Panc1 (cell line): ENCODE data around the gene SLC37A1. TPM values are rescaled to one million over a fixed set of nuclear protein-coding genes. Genes with fewer than 3 reads are reported as not detected.

Source experiments
- ATAC-seq: fragments of 200-7000 bp; cut with Tn5 transposase; 2 replicates; pipeline ENCODE4 v1.9.1; 2020; ENCODE audit warnings: mild to moderate bottlenecking, moderate library complexity
- BruUV-seq: library from RNA; stranded (reverse); fragments of 400-500 nt; replicated peaks from 2 replicates; lab custom pipeline; 2021; lab: Mats Ljungman, UMichigan
- CTCF ChIA-PET: fragments of 300-600 bp; sonication (Branson Sonifier 250); formaldehyde crosslinking; loops from one replicate; lab custom pipeline; 2022; ENCODE audit warnings: antibody characterized with exemption; lab: Charles Lee
- POLR2A ChIA-PET: fragments of 300-600 bp; sonication (Branson Sonifier 250); formaldehyde crosslinking; loops from one replicate; lab custom pipeline; 2022; ENCODE audit warnings: antibody characterized with exemption; lab: Charles Lee
- DNase-seq: peaks from one replicate; pipeline ENCODE4 v3.0.0-alpha.2; 2010; ENCODE audit warnings: low read depth, low spot score
- H3K27ac ChIP-seq: 2 replicates; pipeline ENCODE4 v1.5.1; 2011; ENCODE audit warnings: mild to moderate bottlenecking, low read length, inconsistent platforms
- H3K27me3 ChIP-seq: fragments of 200-500 bp; sonication (Bioruptor generic); 2 replicates; pipeline ENCODE4 v1.6.0; 2014; ENCODE audit warnings: low read length, inconsistent platforms; ENCODE audit not compliant: control insufficient read depth, insufficient read depth
- H3K36me3 ChIP-seq: fragments of 200-500 bp; sonication (Bioruptor generic); 2 replicates; pipeline ENCODE4 v1.5.1; 2014; ENCODE audit warnings: inconsistent platforms, mild to moderate bottlenecking, low read length, moderate library complexity; ENCODE audit not compliant: control insufficient read depth, insufficient read depth
- H3K4me1 ChIP-seq: 2 replicates; pipeline ENCODE4 v1.5.1; 2011; ENCODE audit warnings: inconsistent platforms, mild to moderate bottlenecking, low read length, moderate library complexity; ENCODE audit not compliant: control insufficient read depth, insufficient read depth
- H3K4me3 ChIP-seq, 2 experiments: 2 replicates each; pipeline ENCODE4 v1.5.1; 2011 to 2012; ENCODE audit warnings: low read depth in 2 of 2, low read length in 2 of 2, mild to moderate bottlenecking in 2 of 2, inconsistent platforms in 1 of 2, moderate library complexity in 1 of 2
- H3K9me3 ChIP-seq: fragments of 200-500 bp; sonication (Bioruptor generic); 2 replicates; pipeline ENCODE4 v1.5.1; 2014; ENCODE audit warnings: low read depth, mild to moderate bottlenecking, inconsistent platforms, low read length, moderate library complexity; ENCODE audit not compliant: control insufficient read depth, insufficient read depth
- POLR2AphosphoS5 ChIP-seq: IDR thresholded peaks from 2 replicates; pipeline ENCODE4 v1.6.1; 2012; ENCODE audit warnings: mild to moderate bottlenecking, low read depth, low read length, moderate library complexity
- REST ChIP-seq, 2 experiments: IDR thresholded peaks; 2 replicates each; pipeline ENCODE4 v1.6.1; 2011 to 2012; ENCODE audit warnings: low read depth in 2 of 2, control low read depth in 1 of 2, low read length in 1 of 2, mild to moderate bottlenecking in 1 of 2, moderate library complexity in 1 of 2; ENCODE audit not compliant: insufficient read depth in 1 of 2
- SIN3A ChIP-seq: IDR thresholded peaks from 2 replicates; pipeline ENCODE4 v1.6.1; 2012; ENCODE audit warnings: low read depth, mild to moderate bottlenecking, low read length, moderate library complexity, borderline replicate concordance; ENCODE audit not compliant: insufficient read depth
- TCF7L2 ChIP-seq: IDR thresholded peaks from 2 replicates; pipeline ENCODE4 v1.6.1; 2011; ENCODE audit warnings: mild to moderate bottlenecking, low read depth, low read length, inconsistent platforms
- in situ Hi-C: cut with HindIII; loops from 2 replicates; pipeline ENCODE4 v1.10.0; 2016; ENCODE audit warnings: low sequenced_read_pairs, low pct_unique_long_range_greater_than_20kb
- intact Hi-C: fragments of 100-400 bp; cut with micrococcal nuclease; formaldehyde crosslinking; loops from one replicate; pipeline ENCODE4 v1.10.0; 2022; ENCODE audit not compliant: unreplicated experiment
- total RNA-seq: library from RNA; stranded (reverse); gene quantifications from one replicate; pipeline ENCODE4 v1.2.1, GENCODE V29; 2021; ENCODE audit not compliant: unreplicated experiment
- TF ChIP-seq, protein P1 (sequence below): fragments of 450-650 bp; IDR thresholded peaks from 2 replicates; pipeline ENCODE4 v1.5.1; 2017; ENCODE audit warnings: mild to moderate bottlenecking

The SLC37A1 gene
- total RNA-seq, 1 experiment from 2014 or later, result 7.7 TPM

DNA sequence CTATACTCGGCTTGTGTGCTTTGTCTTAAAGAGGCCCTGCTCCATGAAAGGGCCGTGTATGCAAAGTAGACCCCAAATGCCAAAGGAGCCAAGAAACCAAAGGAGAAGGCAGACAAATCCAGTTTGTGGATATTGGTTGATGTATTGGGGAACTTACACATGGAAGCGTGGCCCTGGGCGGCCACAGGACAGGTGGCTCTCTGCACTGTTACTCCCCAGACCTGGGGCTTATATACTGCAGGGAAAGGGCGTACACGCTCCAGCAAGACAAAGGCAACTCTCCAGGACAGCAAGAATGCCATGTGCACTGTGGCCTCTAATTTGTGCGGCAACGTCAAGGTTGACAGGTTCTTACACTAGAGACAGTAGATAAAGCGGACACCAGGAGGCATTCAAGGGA is 42.4 kb upstream of the SLC37A1 start:
- Histone ChIP-seq H3K27me3 (no peaks in the 10 kb centered on the region), H3K36me3 (no peaks in the 10 kb centered on the region), H3K27ac (no peak overlapping the region), H3K9me3 (no peaks in the 10 kb centered on the region), H3K4me3 (no peak overlapping the region), H3K4me1 (no peaks in the 10 kb centered on the region)
- intact Hi-C loops, result no loop called here
- in situ Hi-C loops, result no loop called here
- ChIA-PET CTCF (no interaction called here), POLR2A (no interaction called here)
- TF ChIP-seq POLR2AphosphoS5, result no peak
- no peak for TF ChIP-seq SIN3A
- no peak for TF ChIP-seq TCF7L2
- TF ChIP-seq REST (IDR thresholded peaks at IDR 0.05; ENCODE audit: insufficient read depth in 1 of 2, low read depth in 2 of 2, low read length in 1 of 2), result no peak
- TF ChIP-seq, protein P1, sequence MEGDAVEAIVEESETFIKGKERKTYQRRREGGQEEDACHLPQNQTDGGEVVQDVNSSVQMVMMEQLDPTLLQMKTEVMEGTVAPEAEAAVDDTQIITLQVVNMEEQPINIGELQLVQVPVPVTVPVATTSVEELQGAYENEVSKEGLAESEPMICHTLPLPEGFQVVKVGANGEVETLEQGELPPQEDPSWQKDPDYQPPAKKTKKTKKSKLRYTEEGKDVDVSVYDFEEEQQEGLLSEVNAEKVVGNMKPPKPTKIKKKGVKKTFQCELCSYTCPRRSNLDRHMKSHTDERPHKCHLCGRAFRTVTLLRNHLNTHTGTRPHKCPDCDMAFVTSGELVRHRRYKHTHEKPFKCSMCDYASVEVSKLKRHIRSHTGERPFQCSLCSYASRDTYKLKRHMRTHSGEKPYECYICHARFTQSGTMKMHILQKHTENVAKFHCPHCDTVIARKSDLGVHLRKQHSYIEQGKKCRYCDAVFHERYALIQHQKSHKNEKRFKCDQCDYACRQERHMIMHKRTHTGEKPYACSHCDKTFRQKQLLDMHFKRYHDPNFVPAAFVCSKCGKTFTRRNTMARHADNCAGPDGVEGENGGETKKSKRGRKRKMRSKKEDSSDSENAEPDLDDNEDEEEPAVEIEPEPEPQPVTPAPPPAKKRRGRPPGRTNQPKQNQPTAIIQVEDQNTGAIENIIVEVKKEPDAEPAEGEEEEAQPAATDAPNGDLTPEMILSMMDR, result no peak
- ATAC-seq (no peak), DNase-seq (no peak)
- BruUV-seq, result no TSS peak

- DNase-seq, result no peak
- no TSS peak for BruUV-seq
- Histone ChIP-seq H3K9me3 (no peaks in the 10 kb centered on the region), H3K27ac (no peak overlapping the region), H3K27me3 (no peaks in the 10 kb centered on the region), H3K4me3 (no peak overlapping the region), H3K4me1 (no peaks in the 10 kb centered on the region), H3K36me3 (no peaks in the 10 kb centered on the region)
- ChIA-PET POLR2A (no interaction called here), CTCF (no interaction called here)
- in situ Hi-C loops (no loop called here), intact Hi-C loops (no loop called here)
- no peak for ATAC-seq
- TF ChIP-seq SIN3A (no peak), REST (IDR thresholded peaks at IDR 0.05; ENCODE audit: insufficient read depth in 1 of 2, low read depth in 2 of 2, low read length in 1 of 2) (no peak), TCF7L2 (no peak), POLR2AphosphoS5 (no peak)
- TF ChIP-seq, protein P1, result no peak
Observed at GRCh38 chr21:42471716-42472330, 41.8 kb upstream of the SLC37A1 start.
